ENCODE results near the gene GLDN. TPM values are rescaled to one million over a fixed set of nuclear protein-coding genes. Genes with fewer than 3 reads are reported as not detected.

Gene GLDN
- total and polyA plus RNA-seq, 2 experiments from 2014 or later, result 0.29 to 2.8 TPM

- Histone ChIP-seq H3K9me2 (ENCODE audit: insufficient read depth) (no peaks in the 10 kb centered on the region), H3K27ac (no peak overlapping the region), H3K36me3 (ENCODE audit: low read depth) (no peaks in the 10 kb centered on the region), H2AFZ (no peak overlapping the region), H3K9me3 (ENCODE audit: low read depth) (no peaks in the 10 kb centered on the region), H3K4me3 (no peak overlapping the region), H3K4me2 (ENCODE audit: unreplicated experiment) (no peak overlapping the region), H3K79me2 (ENCODE audit: insufficient read depth) (no peaks in the 10 kb centered on the region), H3K27me3 (replicated peaks; ENCODE audit: insufficient read depth) (no peaks in the 10 kb centered on the region), H3K4me1 (ENCODE audit: insufficient read depth) (peaks cover 39% of the 10 kb centered on the region), H3F3A (ENCODE audit: insufficient read depth) (peaks cover 37% of the 10 kb centered on the region), H3K9ac (no peak overlapping the region), H4K20me1 (ENCODE audit: insufficient read depth) (no peaks in the 10 kb centered on the region)
- WGBS, 2 experiments (ENCODE audit: low coverage in 1 of 2, low lambda C conversion rate in 2 of 2, missing lambda C conversion rate in 2 of 2), result 59 to 60% methylated on average over 1 of the region's 1 CpG
- no peak for TF ChIP-seq EZH2phosphoT487 (IDR thresholded peaks at IDR 0.05; ENCODE audit: insufficient read depth, low read depth)
- TF ChIP-seq EZH2 (IDR thresholded peaks at IDR 0.05; ENCODE audit: insufficient read depth, poor library complexity, severe bottlenecking), result no peak
- no peak for DNase-seq
- in situ Hi-C loops (cut with MboI), result no loop called here
Observed at GRCh38 chr15:51371266-51371665, 29.8 kb downstream of the GLDN start.

DNA sequence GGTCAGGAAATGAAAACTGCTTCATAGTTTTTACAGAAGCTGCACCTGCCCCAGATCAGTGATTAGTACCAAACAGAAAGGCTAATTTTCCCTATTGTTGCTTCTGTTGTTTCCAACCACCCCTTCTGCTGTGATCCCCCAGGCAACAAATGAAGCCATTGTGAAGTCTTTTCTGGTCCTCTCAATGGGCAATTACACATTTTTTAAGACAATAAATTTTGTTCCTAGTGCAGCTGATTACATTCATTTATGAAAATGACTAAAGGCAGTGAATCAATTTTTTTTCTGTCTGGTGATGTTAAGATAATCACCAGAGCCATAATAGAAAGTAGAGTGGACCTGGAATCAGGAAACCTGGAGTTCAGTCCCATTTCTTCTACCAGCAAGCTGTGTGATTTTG, 32.7 kb downstream of the GLDN start:
- no peaks in the 10 kb centered on the region for H3K9me2 ChIP-seq (ENCODE audit: insufficient read depth)
- H3K4me3 ChIP-seq, result no peak overlapping the region
- TF ChIP-seq EZH2 (IDR thresholded peaks at IDR 0.05; ENCODE audit: insufficient read depth, poor library complexity, severe bottlenecking), result no peak
- TF ChIP-seq EZH2phosphoT487 (IDR thresholded peaks at IDR 0.05; ENCODE audit: insufficient read depth, low read depth), result no peak
- H3F3A ChIP-seq (ENCODE audit: insufficient read depth), result peaks cover 17% of the 10 kb centered on the region
- no peak overlapping the region for H2AFZ ChIP-seq
- no peaks in the 10 kb centered on the region for H3K79me2 ChIP-seq (ENCODE audit: insufficient read depth)
- H3K9me3 ChIP-seq (ENCODE audit: low read depth), result no peaks in the 10 kb centered on the region
- no peaks in the 10 kb centered on the region for H3K36me3 ChIP-seq (ENCODE audit: low read depth)
- in situ Hi-C loops (cut with MboI), result no loop called here
- no peak overlapping the region for H3K9ac ChIP-seq
- no peaks in the 10 kb centered on the region for H4K20me1 ChIP-seq (ENCODE audit: insufficient read depth)
- no peak overlapping the region for H3K4me2 ChIP-seq (ENCODE audit: unreplicated experiment)
- no peak for DNase-seq
- H3K27ac ChIP-seq, result no peak overlapping the region
- H3K4me1 ChIP-seq (ENCODE audit: insufficient read depth), result peaks cover 25% of the 10 kb centered on the region
- H3K27me3 ChIP-seq (replicated peaks; ENCODE audit: insufficient read depth), result no peaks in the 10 kb centered on the region

DNA sequence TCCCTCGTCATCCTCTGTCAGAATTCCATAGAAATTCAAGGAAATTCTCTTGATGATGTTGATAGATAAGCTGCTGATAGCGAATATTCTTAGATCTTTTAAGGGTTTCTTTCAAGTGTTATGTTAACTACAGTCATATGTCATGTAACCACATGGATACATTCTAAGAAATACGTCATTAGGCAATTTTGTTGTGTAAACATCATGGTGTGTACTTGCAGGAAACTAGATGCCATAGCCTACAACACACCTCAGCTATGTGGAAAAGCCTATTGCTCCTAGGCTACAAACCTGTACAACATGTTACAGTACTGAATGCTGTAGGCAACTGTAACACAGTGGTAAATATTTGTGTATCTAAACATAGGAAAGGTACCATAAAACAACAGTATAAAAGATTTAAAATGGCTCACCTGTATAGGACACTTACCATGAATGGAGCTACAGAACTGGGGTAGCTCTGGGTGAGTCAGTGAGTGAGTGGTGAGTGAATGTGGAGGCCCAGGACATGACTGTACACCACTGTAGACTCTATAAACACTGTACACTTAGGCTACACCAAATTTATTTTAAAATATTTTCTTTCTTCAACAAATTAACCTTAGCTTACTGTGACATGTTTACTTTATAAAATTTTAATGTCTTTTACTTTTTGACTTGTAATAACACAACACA, 34.6 kb downstream of the GLDN start:
- peak overlapping the region; percentile 63 for H3K9ac ChIP-seq
- 44 to 46% methylated on average over 3 of the region's 3 CpGs for whole genome bisulfite sequencing, 2 experiments (ENCODE audit: low coverage in 1 of 2, low lambda C conversion rate in 2 of 2, missing lambda C conversion rate in 2 of 2)
- H3K27ac ChIP-seq, result peak overlapping the region; percentile 81
- TF ChIP-seq EZH2 (IDR thresholded peaks at IDR 0.05; ENCODE audit: insufficient read depth, poor library complexity, severe bottlenecking) (no peak), EZH2phosphoT487 (IDR thresholded peaks at IDR 0.05; ENCODE audit: insufficient read depth, low read depth) (no peak)
- no peaks in the 10 kb centered on the region for H4K20me1 ChIP-seq (ENCODE audit: insufficient read depth)
- H3K9me2 ChIP-seq (ENCODE audit: insufficient read depth), result no peaks in the 10 kb centered on the region
- H3K27me3 ChIP-seq (replicated peaks; ENCODE audit: insufficient read depth), result no peaks in the 10 kb centered on the region
- no peaks in the 10 kb centered on the region for H3K9me3 ChIP-seq (ENCODE audit: low read depth)
- no peaks in the 10 kb centered on the region for H3K79me2 ChIP-seq (ENCODE audit: insufficient read depth)
- peak; percentile 77 for DNase-seq
- H3K4me2 ChIP-seq (ENCODE audit: unreplicated experiment), result peak overlapping the region; percentile 59
- peaks cover 4% of the 10 kb centered on the region for H3F3A ChIP-seq (ENCODE audit: insufficient read depth)
- peaks cover 16% of the 10 kb centered on the region for H3K4me1 ChIP-seq (ENCODE audit: insufficient read depth)
- no peaks in the 10 kb centered on the region for H3K36me3 ChIP-seq (ENCODE audit: low read depth)
- no peak overlapping the region for H3K4me3 ChIP-seq
- in situ Hi-C loops (cut with MboI), result loop anchor here (5.0 to 25.0 kb wide), 2 partner anchors 89 to 439 kb away; no protein-coding TSS in a partner anchor
- no peak overlapping the region for H2AFZ ChIP-seq

DNA sequence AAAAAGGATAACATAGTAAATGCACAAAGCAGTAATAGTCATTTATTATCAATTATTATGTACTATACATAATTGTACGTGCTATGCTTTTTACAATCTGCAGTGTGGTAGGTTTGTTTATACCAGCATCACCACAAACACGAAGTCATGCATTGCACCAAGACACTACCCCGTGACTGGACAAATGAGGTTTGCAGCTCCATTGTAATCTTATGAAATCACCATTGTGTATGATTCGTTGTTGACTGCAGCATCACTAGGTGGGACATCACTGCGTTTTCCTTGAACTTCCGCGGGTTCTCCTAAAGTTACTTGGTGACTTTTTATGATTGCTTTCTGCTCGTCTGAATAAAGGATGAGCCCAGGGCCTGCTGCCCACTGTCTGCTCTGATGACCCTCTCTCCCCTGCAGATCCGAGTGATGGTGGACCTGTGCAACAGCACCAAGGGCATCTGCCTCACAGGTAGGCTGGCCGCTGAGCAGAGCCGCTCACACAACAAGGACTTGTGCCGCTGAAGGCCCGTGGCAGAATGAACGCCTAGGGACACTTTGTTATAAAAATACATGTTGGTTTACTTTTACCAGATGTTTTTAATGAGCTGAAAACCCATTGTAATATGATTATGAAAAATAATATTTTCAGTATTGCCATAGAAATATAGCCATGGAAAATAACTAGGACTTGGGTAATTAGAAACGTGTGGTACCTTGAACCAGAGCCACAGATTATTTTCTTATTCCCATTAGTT, 35.8 kb downstream of the GLDN start:
- peaks cover 4% of the 10 kb centered on the region for H3F3A ChIP-seq (ENCODE audit: insufficient read depth)
- in situ Hi-C loops (cut with MboI), result loop anchor here (5.0 to 25.0 kb wide), 2 partner anchors 90 to 440 kb away; no protein-coding TSS in a partner anchor
- no peaks in the 10 kb centered on the region for H4K20me1 ChIP-seq (ENCODE audit: insufficient read depth)
- H3K79me2 ChIP-seq (ENCODE audit: insufficient read depth), result no peaks in the 10 kb centered on the region
- H3K9ac ChIP-seq, result peak overlapping the region; percentile 63
- no peaks in the 10 kb centered on the region for H3K9me2 ChIP-seq (ENCODE audit: insufficient read depth)
- H3K4me3 ChIP-seq, result 0 out of 2 replicates have a peak overlapping the region, but pooled peaks have one; percentile 6
- H3K36me3 ChIP-seq (ENCODE audit: low read depth), result no peaks in the 10 kb centered on the region
- peak overlapping the region; percentile 60 for H2AFZ ChIP-seq
- peak overlapping the region; percentile 59 for H3K4me2 ChIP-seq (ENCODE audit: unreplicated experiment)
- H3K27me3 ChIP-seq (replicated peaks; ENCODE audit: insufficient read depth), result no peaks in the 10 kb centered on the region
- no peak for TF ChIP-seq EZH2 (IDR thresholded peaks at IDR 0.05; ENCODE audit: insufficient read depth, poor library complexity, severe bottlenecking)
- TF ChIP-seq EZH2phosphoT487 (IDR thresholded peaks at IDR 0.05; ENCODE audit: insufficient read depth, low read depth), result 0 out of 2 replicates have a peak, but pooled peaks have one; percentile 36
- peak; percentile 95 for DNase-seq
- H3K27ac ChIP-seq, result peak overlapping the region; percentile 81
- no peaks in the 10 kb centered on the region for H3K9me3 ChIP-seq (ENCODE audit: low read depth)
- H3K4me1 ChIP-seq (ENCODE audit: insufficient read depth), result peaks cover 16% of the 10 kb centered on the region
- WGBS, 2 experiments (ENCODE audit: low coverage in 1 of 2, low lambda C conversion rate in 2 of 2, missing lambda C conversion rate in 2 of 2), result 10 to 17% methylated on average over 15 of the region's 15 CpGs

Measured in GM23248 (cell line).